Measurements from ENCODE around the gene NUP98.

GRCh38 chr11:3845246-3845645, 47.9 kb upstream of the NUP98 start:
- TF ChIP-seq, protein P1, sequence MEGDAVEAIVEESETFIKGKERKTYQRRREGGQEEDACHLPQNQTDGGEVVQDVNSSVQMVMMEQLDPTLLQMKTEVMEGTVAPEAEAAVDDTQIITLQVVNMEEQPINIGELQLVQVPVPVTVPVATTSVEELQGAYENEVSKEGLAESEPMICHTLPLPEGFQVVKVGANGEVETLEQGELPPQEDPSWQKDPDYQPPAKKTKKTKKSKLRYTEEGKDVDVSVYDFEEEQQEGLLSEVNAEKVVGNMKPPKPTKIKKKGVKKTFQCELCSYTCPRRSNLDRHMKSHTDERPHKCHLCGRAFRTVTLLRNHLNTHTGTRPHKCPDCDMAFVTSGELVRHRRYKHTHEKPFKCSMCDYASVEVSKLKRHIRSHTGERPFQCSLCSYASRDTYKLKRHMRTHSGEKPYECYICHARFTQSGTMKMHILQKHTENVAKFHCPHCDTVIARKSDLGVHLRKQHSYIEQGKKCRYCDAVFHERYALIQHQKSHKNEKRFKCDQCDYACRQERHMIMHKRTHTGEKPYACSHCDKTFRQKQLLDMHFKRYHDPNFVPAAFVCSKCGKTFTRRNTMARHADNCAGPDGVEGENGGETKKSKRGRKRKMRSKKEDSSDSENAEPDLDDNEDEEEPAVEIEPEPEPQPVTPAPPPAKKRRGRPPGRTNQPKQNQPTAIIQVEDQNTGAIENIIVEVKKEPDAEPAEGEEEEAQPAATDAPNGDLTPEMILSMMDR (IDR thresholded peaks at IDR 0.05), result no peak
- no peak for TF ChIP-seq POLR2A (IDR thresholded peaks at IDR 0.05)

Data from right lobe of liver (tissue), 4 donors.